COLO668 (cell line): Measurements from ENCODE around the gene TRPT1.

Source experiments
- DNase-seq: peaks from one replicate; lab custom pipeline; 2025; ENCODE audit not compliant: unreplicated experiment; lab: John Stamatoyannopoulos, UW

The TRPT1 gene

DNA sequence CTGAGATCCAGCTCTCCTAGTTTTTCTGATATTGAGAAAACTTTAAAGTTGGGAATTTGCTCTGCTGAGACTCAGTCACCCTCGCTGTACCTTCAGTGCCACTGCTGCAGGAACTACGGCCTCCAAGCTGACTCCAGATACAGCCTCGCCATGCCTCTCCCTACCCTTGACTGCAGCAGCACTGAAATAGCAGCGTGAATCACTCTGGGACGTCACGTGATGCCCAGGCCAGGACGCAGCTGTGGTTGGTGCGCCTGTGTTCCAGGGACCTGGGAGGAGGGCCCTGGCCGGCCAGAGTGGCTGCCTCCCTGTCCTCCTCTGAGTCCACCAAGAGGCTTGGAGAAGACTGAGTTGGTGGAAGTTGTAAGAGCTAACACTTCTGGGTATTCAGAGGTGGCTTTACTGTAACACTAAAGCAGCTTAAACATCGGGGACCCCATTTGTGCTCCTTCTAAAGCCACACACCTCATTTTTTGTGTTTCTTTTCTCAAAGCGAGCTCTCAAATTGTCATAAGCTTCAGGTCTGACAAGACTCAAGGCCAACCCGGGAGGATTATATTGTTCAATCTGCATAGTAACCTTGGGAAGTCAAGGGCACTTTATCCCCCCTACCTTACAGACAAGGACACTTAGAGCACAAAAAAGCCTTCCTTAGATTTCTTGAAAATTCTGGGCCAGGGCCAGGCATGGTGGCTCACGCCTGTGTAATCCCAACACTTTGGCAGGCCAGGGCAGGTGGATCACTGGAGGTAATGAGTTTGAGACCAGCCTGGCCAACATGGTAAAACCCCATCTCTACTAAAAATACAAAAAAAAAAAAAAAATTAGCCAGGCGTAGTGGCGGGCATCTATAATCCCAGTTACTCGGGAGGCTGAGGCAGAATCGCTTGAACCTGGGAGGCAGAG is 44.2 kb downstream of the TRPT1 start:
- DNase-seq, result peak; percentile 83

- no peak for DNase-seq
These were observed 45.1 kb downstream of the TRPT1 start for GRCh38 chr11:64180891-64181290.

GRCh38 chr11:64178951-64179639 is 46.9 kb downstream of the TRPT1 start:
- no peak for DNase-seq

DNA sequence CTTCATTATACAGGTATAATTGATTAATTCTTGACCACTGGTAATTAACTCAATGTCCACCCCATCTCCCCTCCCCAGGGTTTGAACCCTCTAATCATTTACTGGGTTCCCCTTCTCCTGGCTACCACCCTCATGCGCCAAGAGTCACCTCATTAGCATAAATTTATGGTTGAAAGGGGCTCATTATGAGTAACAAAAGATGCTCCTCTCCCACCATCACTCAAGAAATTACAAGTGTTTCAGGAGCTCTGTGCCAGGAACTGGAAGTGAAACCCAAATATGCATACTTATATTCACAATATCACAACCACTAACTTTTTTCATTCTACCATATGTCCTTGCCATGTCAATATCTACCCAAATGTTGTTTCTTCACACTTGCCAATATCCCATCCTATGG is 47.8 kb downstream of the TRPT1 start:
- no peak for DNase-seq

DNA sequence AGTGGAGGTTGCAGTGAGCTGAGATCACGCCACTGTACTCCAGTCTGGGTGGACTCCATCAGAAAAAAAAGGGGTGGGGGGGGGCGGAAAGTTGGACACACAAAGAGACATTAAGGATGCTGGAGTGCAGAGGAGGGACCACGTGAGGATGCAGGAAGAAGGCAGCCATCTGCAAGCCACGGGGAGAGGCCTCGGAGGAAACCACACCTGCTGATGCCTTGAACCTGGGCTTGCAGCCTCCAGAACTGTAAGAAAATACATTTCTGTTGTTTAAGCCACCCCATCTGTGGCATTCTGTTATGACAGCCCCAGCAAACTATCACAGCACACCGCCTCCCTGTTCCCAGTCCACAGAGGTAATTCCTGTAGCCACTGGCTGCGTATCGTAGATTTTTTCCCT is 49.2 kb downstream of the TRPT1 start:
- no peak for DNase-seq
